ENCODE measurements around the gene SLAMF7.

The SLAMF7 gene

DNA sequence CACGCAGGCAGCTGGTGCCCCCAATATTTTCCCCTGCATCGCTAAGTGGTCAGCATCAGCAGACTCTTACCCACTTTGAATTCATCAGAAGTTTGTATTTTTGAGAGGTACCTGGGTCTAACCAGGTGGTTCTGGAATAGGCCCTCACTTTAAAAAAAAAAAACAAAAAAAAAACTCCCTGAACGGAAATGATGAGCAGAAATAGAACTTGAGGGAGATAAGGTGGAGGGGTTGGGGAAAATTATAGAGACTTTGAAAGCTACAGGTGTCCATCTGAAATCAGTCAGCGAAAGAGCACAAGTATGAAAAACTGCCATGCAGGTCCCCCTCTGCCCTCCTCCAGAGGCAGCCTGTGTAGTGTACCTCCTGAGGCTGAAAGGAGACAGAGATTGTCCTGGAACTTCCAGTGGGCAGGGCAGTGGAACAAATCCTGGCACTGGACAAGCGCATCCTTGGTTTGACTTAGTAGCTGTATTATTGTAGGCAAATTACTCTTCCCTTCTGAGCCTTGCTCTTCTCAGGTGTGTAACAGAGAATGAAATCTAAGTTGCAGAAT is 1.2 kb downstream of the SLAMF7 start:
- ChIA-PET CTCF (no interaction called here), POLR2A (ENCODE audit: low non-redundant PET) (no interaction called here)
- TF ChIP-seq, protein P1, sequence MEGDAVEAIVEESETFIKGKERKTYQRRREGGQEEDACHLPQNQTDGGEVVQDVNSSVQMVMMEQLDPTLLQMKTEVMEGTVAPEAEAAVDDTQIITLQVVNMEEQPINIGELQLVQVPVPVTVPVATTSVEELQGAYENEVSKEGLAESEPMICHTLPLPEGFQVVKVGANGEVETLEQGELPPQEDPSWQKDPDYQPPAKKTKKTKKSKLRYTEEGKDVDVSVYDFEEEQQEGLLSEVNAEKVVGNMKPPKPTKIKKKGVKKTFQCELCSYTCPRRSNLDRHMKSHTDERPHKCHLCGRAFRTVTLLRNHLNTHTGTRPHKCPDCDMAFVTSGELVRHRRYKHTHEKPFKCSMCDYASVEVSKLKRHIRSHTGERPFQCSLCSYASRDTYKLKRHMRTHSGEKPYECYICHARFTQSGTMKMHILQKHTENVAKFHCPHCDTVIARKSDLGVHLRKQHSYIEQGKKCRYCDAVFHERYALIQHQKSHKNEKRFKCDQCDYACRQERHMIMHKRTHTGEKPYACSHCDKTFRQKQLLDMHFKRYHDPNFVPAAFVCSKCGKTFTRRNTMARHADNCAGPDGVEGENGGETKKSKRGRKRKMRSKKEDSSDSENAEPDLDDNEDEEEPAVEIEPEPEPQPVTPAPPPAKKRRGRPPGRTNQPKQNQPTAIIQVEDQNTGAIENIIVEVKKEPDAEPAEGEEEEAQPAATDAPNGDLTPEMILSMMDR (conservative IDR thresholded peaks at IDR 0.05; ENCODE audit: low read depth): no peak
- no peak for DNase-seq (ENCODE audit: low spot score)
- no peak overlapping the region for H3K27ac ChIP-seq

DNA sequence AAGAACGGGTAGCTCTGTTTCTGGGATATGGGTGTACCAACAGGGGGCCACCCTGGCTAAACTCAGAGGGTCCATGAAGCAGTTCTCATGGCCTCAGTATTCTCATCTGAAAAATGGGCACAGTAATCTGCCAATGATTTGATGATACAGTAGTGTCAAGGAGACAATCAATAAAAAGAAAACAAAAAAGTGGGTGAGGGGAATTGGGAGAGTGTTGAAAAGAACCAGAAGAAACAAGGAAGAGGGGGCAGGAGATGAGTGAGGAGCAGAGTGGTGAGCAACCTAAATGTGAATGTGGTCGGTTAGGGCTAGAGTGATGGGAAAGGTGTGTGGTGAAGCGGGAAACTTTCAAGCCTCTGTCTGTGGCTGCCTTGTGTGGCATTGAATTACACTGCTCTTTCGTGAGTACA is 2.0 kb downstream of the SLAMF7 start:
- ChIA-PET POLR2A (ENCODE audit: low non-redundant PET) (no interaction called here), CTCF (no interaction called here)
- TF ChIP-seq, protein P1 (conservative IDR thresholded peaks at IDR 0.05; ENCODE audit: low read depth): no peak
- H3K27ac ChIP-seq: no peak overlapping the region
- no peak for DNase-seq (ENCODE audit: low spot score)

DNA sequence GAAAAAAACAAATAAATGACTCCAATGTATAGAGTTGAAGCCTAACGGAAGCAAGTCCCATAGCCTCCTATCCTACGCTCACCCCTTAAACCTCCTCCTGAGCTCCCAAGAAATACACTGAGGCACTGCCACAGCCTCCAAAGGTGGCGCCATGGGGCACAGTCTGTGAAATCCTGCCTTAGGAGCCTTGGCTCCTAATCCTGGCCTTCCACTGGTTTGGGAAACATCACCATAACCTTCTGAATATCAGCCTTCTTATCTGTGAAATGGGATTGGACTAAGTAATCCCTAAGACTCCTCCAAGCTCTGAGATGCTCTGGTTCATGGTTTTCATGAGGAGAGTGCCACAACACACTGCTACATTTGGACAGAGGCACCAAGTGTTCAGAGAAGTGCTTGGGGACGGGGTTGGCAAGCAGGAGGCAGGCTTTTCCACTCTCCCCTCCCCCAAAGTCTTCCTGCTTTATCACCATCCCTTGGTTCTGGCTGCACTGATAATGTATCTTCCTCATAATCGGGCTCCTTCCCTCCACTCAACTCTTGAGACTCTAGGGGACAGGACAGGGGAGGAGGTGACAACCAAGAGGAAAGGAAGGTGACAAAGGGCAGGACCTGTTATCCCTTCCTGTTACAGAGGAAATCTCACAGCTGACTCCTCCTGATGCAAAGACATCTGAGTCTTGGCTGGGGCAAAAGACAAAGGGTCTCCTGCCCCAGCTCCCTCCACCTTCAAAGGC is 2.7 kb downstream of the SLAMF7 start:
- no peak overlapping the region for H3K27ac ChIP-seq
- ChIA-PET CTCF (no interaction called here), POLR2A (ENCODE audit: low non-redundant PET) (no interaction called here)
- DNase-seq (ENCODE audit: low spot score): no peak
- TF ChIP-seq, protein P1 (conservative IDR thresholded peaks at IDR 0.05; ENCODE audit: low read depth): no peak

DNA sequence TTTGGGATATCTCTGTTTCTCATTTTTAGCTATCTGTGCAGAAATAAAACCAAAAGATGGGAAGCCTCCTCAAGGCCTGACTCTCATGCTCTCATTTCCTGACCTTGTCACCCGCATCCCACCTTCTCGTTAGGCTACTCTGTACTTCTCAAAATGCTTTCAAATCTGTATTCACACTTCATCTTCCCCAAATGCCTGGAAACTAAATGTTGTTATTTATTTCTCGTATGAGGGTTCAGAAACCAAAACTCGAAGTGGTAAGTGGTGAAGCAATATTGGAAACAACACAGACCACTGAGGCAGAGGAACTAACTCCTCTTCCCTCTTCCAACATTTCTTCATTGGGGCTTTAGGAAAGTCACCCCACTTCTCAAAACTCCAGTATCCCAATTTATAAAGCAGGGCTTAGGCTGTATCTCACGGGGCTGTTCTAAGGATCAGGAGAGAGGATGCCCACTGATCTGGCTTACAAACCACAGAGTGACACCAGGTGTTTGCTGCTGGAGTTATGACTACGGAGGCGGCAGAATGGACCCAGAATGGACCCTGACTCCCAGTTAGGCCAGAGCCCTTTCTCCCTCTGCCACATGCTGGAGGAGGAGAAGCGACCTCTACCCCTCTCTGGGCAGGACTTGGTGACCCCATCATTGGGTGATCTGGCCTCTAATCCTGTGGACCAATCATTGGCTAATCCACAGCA is 3.5 kb downstream of the SLAMF7 start:
- CTCF ChIA-PET: no interaction called here
- POLR2A ChIA-PET (ENCODE audit: low non-redundant PET): no interaction called here
- H3K27ac ChIP-seq: no peak overlapping the region
- no peak for DNase-seq (ENCODE audit: low spot score)
- TF ChIP-seq, protein P1 (conservative IDR thresholded peaks at IDR 0.05; ENCODE audit: low read depth): no peak

DNA sequence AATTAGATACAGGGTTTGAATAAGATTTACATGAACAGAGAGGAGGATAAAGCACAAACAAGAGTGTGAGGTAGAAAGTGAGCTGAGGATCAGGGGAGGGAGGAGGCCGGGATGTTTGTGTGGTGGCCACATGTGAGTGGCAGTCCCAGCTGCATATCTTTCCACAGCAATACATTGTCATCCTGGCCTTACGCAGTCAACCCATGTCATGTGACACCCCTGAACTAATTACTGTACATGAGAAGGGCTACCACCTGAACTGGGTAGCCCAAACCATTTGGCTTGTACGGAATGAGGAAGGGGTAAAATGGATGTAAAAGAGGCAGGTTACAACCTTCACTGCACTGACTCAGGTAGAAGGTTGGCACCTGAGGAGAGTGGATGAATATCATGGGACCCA is 4.2 kb downstream of the SLAMF7 start:
- TF ChIP-seq, protein P1 (conservative IDR thresholded peaks at IDR 0.05; ENCODE audit: low read depth): no peak
- CTCF ChIA-PET: no interaction called here
- DNase-seq (ENCODE audit: low spot score): no peak
- POLR2A ChIA-PET (ENCODE audit: low non-redundant PET): no interaction called here
- H3K27ac ChIP-seq: no peak overlapping the region

DNA sequence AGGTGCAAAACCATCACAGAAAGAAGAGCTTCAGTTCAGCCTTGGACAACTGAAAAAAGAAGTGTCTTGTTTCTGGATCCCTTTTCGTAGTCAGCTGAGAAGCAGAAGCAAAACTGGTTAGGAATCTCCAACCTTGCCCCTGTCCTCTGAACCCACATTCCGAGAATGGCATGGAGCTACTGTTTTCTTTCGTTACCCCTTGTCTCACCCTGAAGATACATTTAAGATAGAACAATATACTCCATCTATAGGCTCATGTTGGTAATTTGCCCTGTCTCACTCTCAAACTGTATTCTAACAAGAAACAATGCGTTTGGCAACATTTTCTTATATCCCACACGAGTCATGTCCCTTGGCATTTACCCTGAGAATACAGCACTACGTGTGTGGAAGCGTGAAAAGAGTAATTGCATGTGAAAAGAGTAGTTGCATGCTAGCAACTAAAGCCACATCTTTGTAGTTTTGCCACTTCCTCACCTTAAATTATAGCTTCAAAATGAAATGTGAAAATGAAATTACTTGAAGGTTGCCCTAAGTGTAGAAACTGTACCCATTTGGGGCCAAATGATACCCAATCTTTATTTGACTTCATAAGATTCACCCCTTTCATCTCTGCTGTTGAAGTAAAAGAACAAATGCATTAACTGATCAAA is 5.3 kb downstream of the SLAMF7 start:
- CTCF ChIA-PET: no interaction called here
- TF ChIP-seq, protein P1 (conservative IDR thresholded peaks at IDR 0.05; ENCODE audit: low read depth): no peak
- no peak overlapping the region for H3K27ac ChIP-seq
- POLR2A ChIA-PET (ENCODE audit: low non-redundant PET): no interaction called here
- DNase-seq (ENCODE audit: low spot score): no peak

Measured in RWPE1 (cell line).